ENCODE results near the gene FAM118B.
"Not testable (repeated sequence)": the region's sequence is repeated elsewhere in the genome, so short reads cannot be mapped to it uniquely, and the experiment has no call there.

The FAM118B gene

GRCh38 chr11:126297004-126297403, 85.4 kb downstream of the FAM118B start:
- TF ChIP-seq, protein P1, sequence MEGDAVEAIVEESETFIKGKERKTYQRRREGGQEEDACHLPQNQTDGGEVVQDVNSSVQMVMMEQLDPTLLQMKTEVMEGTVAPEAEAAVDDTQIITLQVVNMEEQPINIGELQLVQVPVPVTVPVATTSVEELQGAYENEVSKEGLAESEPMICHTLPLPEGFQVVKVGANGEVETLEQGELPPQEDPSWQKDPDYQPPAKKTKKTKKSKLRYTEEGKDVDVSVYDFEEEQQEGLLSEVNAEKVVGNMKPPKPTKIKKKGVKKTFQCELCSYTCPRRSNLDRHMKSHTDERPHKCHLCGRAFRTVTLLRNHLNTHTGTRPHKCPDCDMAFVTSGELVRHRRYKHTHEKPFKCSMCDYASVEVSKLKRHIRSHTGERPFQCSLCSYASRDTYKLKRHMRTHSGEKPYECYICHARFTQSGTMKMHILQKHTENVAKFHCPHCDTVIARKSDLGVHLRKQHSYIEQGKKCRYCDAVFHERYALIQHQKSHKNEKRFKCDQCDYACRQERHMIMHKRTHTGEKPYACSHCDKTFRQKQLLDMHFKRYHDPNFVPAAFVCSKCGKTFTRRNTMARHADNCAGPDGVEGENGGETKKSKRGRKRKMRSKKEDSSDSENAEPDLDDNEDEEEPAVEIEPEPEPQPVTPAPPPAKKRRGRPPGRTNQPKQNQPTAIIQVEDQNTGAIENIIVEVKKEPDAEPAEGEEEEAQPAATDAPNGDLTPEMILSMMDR (IDR thresholded peaks at IDR 0.05; ENCODE audit: insufficient read depth, missing control alignments), result no peak
- FAIRE-seq (no peak), DNase-seq (ENCODE audit: insufficient read length, low spot score) (no peak)

DNA sequence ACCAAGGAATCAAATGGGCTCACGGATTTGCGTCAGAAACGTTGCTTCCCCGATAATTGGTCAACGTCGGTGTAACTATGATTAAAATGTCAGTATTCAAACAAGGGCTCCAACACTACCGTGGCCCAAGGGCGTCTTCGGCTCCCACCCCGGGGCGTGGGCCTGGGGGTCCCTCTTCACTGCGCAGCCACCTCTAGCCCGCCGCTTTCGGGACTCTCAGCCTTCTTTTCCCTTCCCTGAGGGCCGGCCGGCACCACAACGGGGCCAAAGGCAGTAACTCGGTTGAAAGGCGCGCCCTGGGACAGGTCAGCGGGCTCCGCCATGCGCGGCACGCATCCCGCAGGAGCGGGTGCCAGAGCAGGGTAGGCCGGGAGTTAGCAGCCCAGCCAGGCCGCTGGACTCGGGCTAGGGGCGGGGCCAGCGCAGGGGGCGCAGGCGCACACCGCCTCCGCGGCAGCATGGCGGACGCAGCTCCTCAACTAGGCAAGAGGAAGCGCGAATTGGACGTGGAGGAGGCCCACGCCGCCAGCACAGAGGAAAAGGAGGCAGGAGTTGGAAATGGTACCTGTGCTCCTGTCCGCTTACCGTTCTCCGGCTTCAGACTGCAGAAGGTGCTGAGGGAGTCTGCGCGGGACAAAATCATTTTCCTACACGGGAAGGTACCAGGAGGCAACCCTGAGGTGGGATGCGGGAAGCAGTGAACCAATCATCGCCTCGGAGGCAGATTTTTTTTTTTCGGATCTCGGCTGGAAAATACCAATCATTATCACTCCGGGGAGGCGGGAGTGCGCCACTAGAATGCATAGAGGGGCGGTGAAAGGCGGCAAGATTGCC, 92.3 kb downstream of the FAM118B start, which contains the start of gene DCPS:
DCPS (plus strand) TSS at position 438 of the 834 bp plus-strand sequence; CDS start at position 459, 21 bp downstream.
- FAIRE-seq, result peak; percentile 25
- DNase-seq (ENCODE audit: insufficient read length, low spot score), result peak; percentile 94
- TF ChIP-seq, protein P1 (IDR thresholded peaks at IDR 0.05; ENCODE audit: insufficient read depth, missing control alignments), result no peak

GRCh38 chr11:126304457-126305075, 93.0 kb downstream of the FAM118B start:
- DNase-seq (ENCODE audit: insufficient read length, low spot score), result no peak
- no peak for FAIRE-seq
- TF ChIP-seq, protein P1 (IDR thresholded peaks at IDR 0.05; ENCODE audit: insufficient read depth, missing control alignments), result no peak

DNA sequence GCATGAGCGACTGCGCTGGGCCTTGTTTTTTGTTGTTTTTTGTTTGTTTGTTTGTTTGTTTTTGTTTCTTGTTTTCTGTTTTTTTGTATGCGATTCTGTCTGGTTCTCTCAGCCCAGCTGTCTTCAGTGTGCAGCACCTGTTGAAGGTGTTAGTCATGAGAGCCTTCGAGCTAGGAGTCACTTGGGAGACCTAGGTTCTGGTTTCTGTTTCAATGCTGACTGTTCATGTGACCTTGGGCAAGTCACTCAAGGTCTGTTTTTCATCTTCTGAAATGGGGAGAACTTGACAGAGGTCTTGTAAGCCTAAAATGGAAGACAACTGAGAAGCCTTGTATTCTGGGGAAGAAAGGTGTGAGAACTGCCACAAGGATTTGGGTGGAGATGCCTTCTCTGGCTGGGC, 94.1 kb downstream of the FAM118B start:
- TF ChIP-seq, protein P1 (IDR thresholded peaks at IDR 0.05; ENCODE audit: insufficient read depth, missing control alignments), result no peak
- DNase-seq (ENCODE audit: insufficient read length, low spot score) (no peak), FAIRE-seq (no peak)

DNA sequence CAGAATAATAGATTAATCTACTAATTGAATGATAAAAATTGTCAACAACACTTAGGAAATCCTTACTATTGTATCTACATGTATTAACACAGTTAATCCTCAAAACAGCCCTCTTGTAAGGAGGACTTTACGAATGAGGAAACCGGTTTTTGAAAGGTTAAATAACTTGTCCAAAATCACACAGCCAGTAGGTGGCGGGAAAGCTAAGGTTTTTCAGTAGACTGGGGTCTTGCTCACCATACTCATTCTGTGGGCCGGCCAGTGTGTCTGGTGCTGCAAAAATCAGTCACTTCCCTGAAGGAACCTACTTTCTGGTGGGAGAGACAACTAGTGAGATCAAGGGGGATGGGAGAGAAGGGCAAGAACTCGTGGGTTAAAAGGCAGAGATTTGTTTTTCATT, 96.1 kb downstream of the FAM118B start:
- DNase-seq (ENCODE audit: insufficient read length, low spot score), result no peak
- no peak for FAIRE-seq
- TF ChIP-seq, protein P1 (IDR thresholded peaks at IDR 0.05; ENCODE audit: insufficient read depth, missing control alignments), result peak; percentile 44

DNA sequence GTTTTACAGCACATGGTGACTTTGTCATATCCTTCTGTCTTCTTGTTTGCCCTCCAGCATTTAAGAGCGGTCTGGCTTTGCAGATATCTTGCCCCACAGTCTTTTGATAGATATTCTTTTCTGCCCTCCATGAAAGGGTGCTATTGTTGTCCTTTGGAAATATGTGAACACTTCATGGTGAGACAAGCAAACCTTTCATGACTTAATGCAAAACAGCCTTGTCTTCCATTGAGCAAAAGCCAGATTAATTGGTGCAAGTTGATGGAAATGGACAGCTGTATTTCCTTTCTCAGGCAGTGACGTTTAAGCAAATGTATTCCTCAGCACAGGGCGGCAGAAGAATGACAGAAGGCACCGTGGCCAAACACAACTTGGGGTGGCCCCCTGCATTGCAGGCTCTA, 96.7 kb downstream of the FAM118B start:
- TF ChIP-seq, protein P1 (IDR thresholded peaks at IDR 0.05; ENCODE audit: insufficient read depth, missing control alignments), result no peak
- DNase-seq (ENCODE audit: insufficient read length, low spot score) (no peak), FAIRE-seq (no peak)

- not testable (repeated sequence) for DNase-seq (ENCODE audit: insufficient read length, low spot score); FAIRE-seq
Measured at GRCh38 chr11:126308771-126309170, 97.2 kb downstream of the FAM118B start.
